ENCODE measurements around the gene TMEM141. TPM values are rescaled to one million over a fixed set of nuclear protein-coding genes. Genes with fewer than 3 reads are reported as not detected.

TMEM141 gene
- polyA plus RNA-seq, 4 donors = 68.8 to 101 (median 78.3) TPM

DNA sequence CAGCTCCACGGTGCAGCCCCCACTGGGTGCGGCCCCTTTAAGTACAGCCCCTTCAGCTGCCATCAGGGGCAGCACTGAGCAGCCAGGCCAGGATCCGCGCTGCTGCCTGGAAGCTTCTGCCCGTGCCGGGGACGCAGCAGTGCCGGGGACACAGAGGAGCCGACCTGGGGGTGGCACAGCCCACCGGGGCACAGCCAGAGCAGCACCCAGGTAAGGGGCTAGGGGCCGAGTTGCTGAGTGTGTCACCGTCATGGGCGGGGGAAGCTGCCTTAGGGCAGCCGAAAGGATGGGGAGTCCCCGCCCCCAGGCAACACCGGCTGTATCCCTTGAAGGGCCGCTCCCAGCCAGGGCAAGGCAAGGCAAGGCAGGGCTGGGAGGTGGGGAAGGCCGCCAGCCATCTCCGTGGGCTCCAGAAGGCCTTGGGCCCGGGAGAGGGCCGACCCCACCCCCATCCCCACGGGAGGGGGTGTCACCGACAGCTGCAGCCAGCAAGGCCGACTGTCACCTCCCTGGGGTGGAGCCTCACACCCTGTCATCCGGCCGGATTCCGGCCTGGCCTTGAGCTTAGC, 51.3 kb downstream of the TMEM141 start, which contains the start of gene AJM1:
TSS of gene AJM1 (plus strand) at position 99 of the 569 bp plus-strand sequence. CDS start 1,937 bp downstream, outside the sequence.
- DNase-seq (ENCODE audit: low read depth in 4 of 4, low spot score in 2 of 4) = peak in 2 of 4 donors; percentile 56 to 71

Other genes starting within 250 kb of the TMEM141 start
- 10 to 100 TPM; 19.8 to 47.5 (median 34.2) TPM for gene NOTCH1, start 245.3 kb upstream of the TMEM141 start, polyA plus RNA-seq (ENCODE audit: insufficient read length in 4 of 4)
- gene EGFL7, start 128.4 kb upstream of the TMEM141 start, polyA plus RNA-seq (ENCODE audit: insufficient read length in 4 of 4) = 10 to 100 TPM; 50.5 to 85.7 (median 72.4) TPM
- 10 to 100 TPM; 39.4 to 61.8 (median 52.5) TPM for gene AGPAT2, start 103.9 kb upstream of the TMEM141 start, polyA plus RNA-seq (ENCODE audit: insufficient read length in 4 of 4)
- gene DIPK1B, start 78.8 kb upstream of the TMEM141 start, polyA plus RNA-seq (ENCODE audit: insufficient read length in 4 of 4) = 10 to 100 TPM; 28.5 to 47.3 (median 40.1) TPM
- 1 to 10 TPM in 3 of 4 donors, under 1 TPM in 1; 0.47 to 2.0 (median 1.4) TPM for gene LCN10, start 48.4 kb upstream of the TMEM141 start, polyA plus RNA-seq (ENCODE audit: insufficient read length in 4 of 4)
- gene LCN6, start 42.8 kb upstream of the TMEM141 start, polyA plus RNA-seq (ENCODE audit: insufficient read length in 4 of 4) = not detected
- under 1 TPM in 3 of 4 donors, not detected in 1; 0.25 to 0.55 (median 0.49) TPM for gene LCN8, start 33.1 kb upstream of the TMEM141 start, polyA plus RNA-seq (ENCODE audit: insufficient read length in 4 of 4)
- gene LCN15, start 26.8 kb upstream of the TMEM141 start, polyA plus RNA-seq (ENCODE audit: insufficient read length in 4 of 4) = under 1 TPM; 0.07 to 0.17 (median 0.12) TPM
- 1 to 10 TPM; 3.7 to 7.7 (median 5.4) TPM for gene CCDC183, start 5.0 kb downstream of the TMEM141 start, polyA plus RNA-seq (ENCODE audit: insufficient read length in 4 of 4)
- 10 to 100 TPM; 55.1 to 83.6 (median 75.9) TPM for gene RABL6, start 16.6 kb downstream of the TMEM141 start, polyA plus RNA-seq (ENCODE audit: insufficient read length in 4 of 4)
- gene AJM1, start 51.1 kb downstream of the TMEM141 start, polyA plus RNA-seq (ENCODE audit: insufficient read length in 4 of 4) = 1 to 10 TPM in 3 of 4 donors, under 1 TPM in 1; 0.68 to 1.8 (median 1.3) TPM
- gene PHPT1, start 58.1 kb downstream of the TMEM141 start, polyA plus RNA-seq (ENCODE audit: insufficient read length in 4 of 4) = 100 to 1,000 TPM in 3 of 4 donors, 10 to 100 TPM in 1; 60.1 to 135 (median 115) TPM
- gene MAMDC4, start 61.0 kb downstream of the TMEM141 start, polyA plus RNA-seq (ENCODE audit: insufficient read length in 4 of 4) = 10 to 100 TPM in 2 of 4 donors, 1 to 10 TPM in 2; 3.5 to 13.4 (median 8.9) TPM
- 100 to 1,000 TPM; 342 to 455 (median 391) TPM for gene EDF1, start 75.0 kb downstream of the TMEM141 start, polyA plus RNA-seq (ENCODE audit: insufficient read length in 4 of 4)
- 10 to 100 TPM; 11.2 to 17.9 (median 14.8) TPM for gene TRAF2, start 95.2 kb downstream of the TMEM141 start, polyA plus RNA-seq (ENCODE audit: insufficient read length in 4 of 4)
- 10 to 100 TPM; 37.8 to 69.9 (median 60.6) TPM for gene FBXW5, start 153.4 kb downstream of the TMEM141 start, polyA plus RNA-seq (ENCODE audit: insufficient read length in 4 of 4)
- gene C8G, start 153.9 kb downstream of the TMEM141 start, polyA plus RNA-seq (ENCODE audit: insufficient read length in 4 of 4) = 1 to 10 TPM in 2 of 4 donors, under 1 TPM in 2; 0.51 to 1.2 (median 1.0) TPM
- gene LCN12, start 160.9 kb downstream of the TMEM141 start, polyA plus RNA-seq (ENCODE audit: insufficient read length in 4 of 4) = 10 to 100 TPM; 15.7 to 53.5 (median 30.7) TPM
- gene PTGDS, start 186.2 kb downstream of the TMEM141 start, polyA plus RNA-seq (ENCODE audit: insufficient read length in 4 of 4) = 10 to 100 TPM; 34.0 to 80.6 (median 34.4) TPM
- under 1 TPM in 3 of 4 donors, not detected in 1; 0.08 to 0.41 (median 0.17) TPM for gene LCNL1, start 191.6 kb downstream of the TMEM141 start, polyA plus RNA-seq (ENCODE audit: insufficient read length in 4 of 4)
- 10 to 100 TPM; 22.4 to 53.2 (median 41.4) TPM for gene PAXX, start 201.1 kb downstream of the TMEM141 start, polyA plus RNA-seq (ENCODE audit: insufficient read length in 4 of 4)
- 1 to 10 TPM in 1 of 4 donors, under 1 TPM in 3; 0.49 to 1.2 (median 0.74) TPM for gene CLIC3, start 205.2 kb downstream of the TMEM141 start, polyA plus RNA-seq (ENCODE audit: insufficient read length in 4 of 4)
- gene ABCA2, start 236.9 kb downstream of the TMEM141 start, polyA plus RNA-seq (ENCODE audit: insufficient read length in 4 of 4) = 10 to 100 TPM; 36.4 to 60.9 (median 55.4) TPM
- under 1 TPM in 2 of 4 donors, not detected in 2; 0.08 to 0.12 TPM for gene FUT7, start 240.7 kb downstream of the TMEM141 start, polyA plus RNA-seq (ENCODE audit: insufficient read length in 4 of 4)

Data from left renal cortex interstitium (tissue), 4 donors.